ENCODE results near the gene USP47. TPM values are rescaled to one million over a fixed set of nuclear protein-coding genes. Genes with fewer than 3 reads are reported as not detected.
A peak's percentile ranks its signal among the peaks of the same experiment; 100 is the strongest.

The USP47 gene
- total and polyA plus RNA-seq, 7 donors = 10.6 to 105 (median 84.9) TPM

DNA sequence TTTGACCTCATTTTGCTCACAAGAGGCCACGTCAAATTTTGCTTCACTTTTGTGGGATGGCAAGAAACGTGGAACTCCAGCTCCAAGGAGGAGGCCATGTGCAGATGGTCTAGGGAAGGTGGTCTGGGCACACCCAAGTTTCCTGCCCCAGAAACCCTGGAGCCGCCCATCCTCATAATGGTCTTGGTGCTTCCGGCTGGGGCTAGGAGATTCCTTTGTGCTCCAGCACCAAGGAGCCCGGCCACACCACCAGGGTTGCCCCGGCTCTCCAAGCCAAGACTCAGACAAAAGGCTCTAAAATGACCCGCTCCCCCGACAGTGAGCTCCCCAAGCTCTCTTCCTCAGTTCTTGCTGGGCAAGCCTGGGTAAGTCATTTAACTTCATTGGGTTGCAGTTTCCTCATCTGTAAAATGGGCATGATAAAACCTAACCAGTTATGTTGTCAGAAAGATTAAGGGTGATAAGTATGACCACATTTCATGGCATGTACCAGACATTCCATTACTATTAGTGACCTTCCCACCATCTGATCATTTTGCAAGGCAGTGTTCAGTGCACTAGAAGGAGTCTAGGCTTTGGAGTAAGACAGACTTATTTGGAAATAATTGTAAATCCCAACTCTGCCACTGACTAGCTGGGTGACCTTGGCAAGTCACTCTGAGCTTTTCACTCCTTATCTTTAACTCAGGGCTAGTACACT is 143.4 kb downstream of the USP47 start:
- TF ChIP-seq, protein P1, sequence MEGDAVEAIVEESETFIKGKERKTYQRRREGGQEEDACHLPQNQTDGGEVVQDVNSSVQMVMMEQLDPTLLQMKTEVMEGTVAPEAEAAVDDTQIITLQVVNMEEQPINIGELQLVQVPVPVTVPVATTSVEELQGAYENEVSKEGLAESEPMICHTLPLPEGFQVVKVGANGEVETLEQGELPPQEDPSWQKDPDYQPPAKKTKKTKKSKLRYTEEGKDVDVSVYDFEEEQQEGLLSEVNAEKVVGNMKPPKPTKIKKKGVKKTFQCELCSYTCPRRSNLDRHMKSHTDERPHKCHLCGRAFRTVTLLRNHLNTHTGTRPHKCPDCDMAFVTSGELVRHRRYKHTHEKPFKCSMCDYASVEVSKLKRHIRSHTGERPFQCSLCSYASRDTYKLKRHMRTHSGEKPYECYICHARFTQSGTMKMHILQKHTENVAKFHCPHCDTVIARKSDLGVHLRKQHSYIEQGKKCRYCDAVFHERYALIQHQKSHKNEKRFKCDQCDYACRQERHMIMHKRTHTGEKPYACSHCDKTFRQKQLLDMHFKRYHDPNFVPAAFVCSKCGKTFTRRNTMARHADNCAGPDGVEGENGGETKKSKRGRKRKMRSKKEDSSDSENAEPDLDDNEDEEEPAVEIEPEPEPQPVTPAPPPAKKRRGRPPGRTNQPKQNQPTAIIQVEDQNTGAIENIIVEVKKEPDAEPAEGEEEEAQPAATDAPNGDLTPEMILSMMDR (IDR thresholded peaks at IDR 0.05) = no peak
- TF ChIP-seq POLR2AphosphoS5 (IDR thresholded peaks at IDR 0.05) (no peak), POLR2A (IDR thresholded peaks at IDR 0.05) (no peak), EP300 (IDR thresholded peaks at IDR 0.05) (no peak)
- DNase-seq = peak; percentile 42

GRCh38 chr11:11985954-11986949 is 144.5 kb downstream of the USP47 start:
- TF ChIP-seq, protein P1 (IDR thresholded peaks at IDR 0.05) = no peak
- no peak for TF ChIP-seq POLR2A (IDR thresholded peaks at IDR 0.05)
- no peak for TF ChIP-seq EP300 (IDR thresholded peaks at IDR 0.05)
- no peak for TF ChIP-seq POLR2AphosphoS5 (IDR thresholded peaks at IDR 0.05)

More for the DNA sequence above, 143.4 kb downstream of the USP47 start:
- Histone ChIP-seq H3K27ac (peak overlapping the region in 1 of 4 donors; percentile 40), H3K4me3 (no peak overlapping the region), H3K27me3 (no peaks in the 10 kb centered on the region), H3K4me1 (peaks cover 0 to 35% (median 20%) of the 10 kb centered on the region in 4 donors), H3K9me3 (no peaks in the 10 kb centered on the region), H3K36me3 (no peaks in the 10 kb centered on the region)
- intact Hi-C loops (cut with DNase I) = no loop called here
- WGBS, 2 donors = 91 to 94% methylated on average over 8 of the region's 8 CpGs

DNA sequence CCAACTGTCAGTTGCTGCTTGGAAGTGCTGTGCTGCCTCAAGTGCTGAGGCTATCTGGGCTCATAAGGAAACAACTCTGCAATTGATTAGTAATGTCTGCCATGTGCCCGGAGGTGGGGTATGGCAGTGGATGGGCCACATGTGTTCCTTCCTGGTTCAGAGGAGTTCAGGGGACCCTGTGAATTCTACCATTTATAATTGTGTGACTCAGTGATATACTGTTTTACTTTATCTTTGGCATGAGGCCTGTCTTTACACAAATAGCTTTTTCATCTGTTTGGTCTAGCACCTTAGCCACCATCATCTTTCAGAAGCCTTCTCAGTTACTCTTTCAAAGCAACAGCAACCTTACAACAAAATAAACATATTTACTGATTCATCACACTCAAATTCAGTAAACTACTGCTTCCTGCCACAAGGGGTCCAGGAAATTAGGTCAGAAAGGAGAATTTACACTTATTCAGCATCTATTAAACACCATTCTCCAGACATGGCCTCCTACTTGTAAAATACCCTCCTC is 145.8 kb downstream of the USP47 start:
- intact Hi-C loops (cut with DNase I) = no loop called here
- peaks cover 0 to 41% (median 27%) of the 10 kb centered on the region in 4 donors for H3K4me1 ChIP-seq

More at GRCh38 chr11:11985954-11986949, 144.5 kb downstream of the USP47 start:
- peak; percentile 20 for DNase-seq
- Histone ChIP-seq H3K27me3 (no peaks in the 10 kb centered on the region), H3K4me3 (no peak overlapping the region), H3K36me3 (no peaks in the 10 kb centered on the region), H3K9me3 (no peaks in the 10 kb centered on the region), H3K27ac (peak overlapping the region in 1 of 4 donors; percentile 40), H3K4me1 (peaks cover 0 to 39% (median 24%) of the 10 kb centered on the region in 4 donors)
- 87 to 89% methylated on average over 9 of the region's 9 CpGs for WGBS, 2 donors
- intact Hi-C loops (cut with DNase I) = no loop called here

DNA sequence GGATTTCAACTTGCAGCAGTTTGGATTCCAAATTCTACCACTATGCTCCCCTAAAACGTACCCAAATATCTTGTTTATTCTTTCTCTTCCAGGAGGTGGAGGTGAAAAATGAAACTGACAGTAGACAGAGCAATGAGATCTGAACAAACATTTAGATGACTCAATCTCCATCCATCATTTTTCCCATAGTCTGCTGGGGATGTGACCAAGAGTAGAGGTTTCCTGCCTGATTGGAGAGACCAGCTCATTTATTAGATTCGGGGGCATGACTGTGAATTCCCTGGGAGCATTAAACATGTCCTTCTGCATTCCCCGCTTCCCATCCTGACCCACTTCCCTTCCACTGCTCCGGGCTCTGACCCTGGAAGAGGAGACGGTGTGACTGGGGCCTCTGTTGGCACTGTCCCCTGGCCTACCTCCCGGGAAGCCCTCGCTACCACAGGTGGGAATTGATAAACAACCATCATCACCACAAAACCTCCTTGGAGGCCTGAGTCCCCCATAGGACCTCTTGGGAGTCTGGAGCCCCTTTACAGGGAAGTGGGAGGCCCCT is 146.4 kb downstream of the USP47 start:
- TF ChIP-seq EP300 (IDR thresholded peaks at IDR 0.05) = no peak
- TF ChIP-seq, protein P1 (IDR thresholded peaks at IDR 0.05) = no peak
- no peak for TF ChIP-seq POLR2A (IDR thresholded peaks at IDR 0.05)
- TF ChIP-seq POLR2AphosphoS5 (IDR thresholded peaks at IDR 0.05) = no peak
- Histone ChIP-seq H3K27ac (peak overlapping the region in 3 of 4 donors; percentile 25 to 51 (median 43)), H3K4me1 (peaks cover 0 to 47% (median 27%) of the 10 kb centered on the region in 4 donors), H3K36me3 (no peaks in the 10 kb centered on the region), H3K4me3 (no peak overlapping the region), H3K27me3 (no peaks in the 10 kb centered on the region), H3K9me3 (no peaks in the 10 kb centered on the region)
- WGBS, 2 donors = 83 to 89% methylated on average over 7 of the region's 7 CpGs
- peak; percentile 53 for DNase-seq
- intact Hi-C loops (cut with DNase I) = no loop called here

More for the DNA sequence above, 145.8 kb downstream of the USP47 start:
- Histone ChIP-seq H3K27me3 (no peaks in the 10 kb centered on the region), H3K9me3 (no peaks in the 10 kb centered on the region), H3K36me3 (no peaks in the 10 kb centered on the region), H3K4me3 (no peak overlapping the region), H3K27ac (peak overlapping the region in 3 of 4 donors; percentile 19 to 43 (median 25))
- DNase-seq = no peak
- no peak for TF ChIP-seq EP300 (IDR thresholded peaks at IDR 0.05)
- TF ChIP-seq, protein P1 (IDR thresholded peaks at IDR 0.05) = peak in 1 of 4 experiments; percentile 21
- WGBS, 2 donors = 92 to 95% methylated on average over 1 of the region's 1 CpG
